Loucy (cell line): ENCODE results near the gene SDCCAG8.

Experiments
- EZH2phosphoT487 ChIP-seq: fragments of 200-600 bp; IDR thresholded peaks from 2 replicates; pipeline ENCODE4 v1.6.1; 2018; ENCODE audit warnings: antibody characterized with exemption, mild to moderate bottlenecking, moderate library complexity, borderline replicate concordance
- TF ChIP-seq, protein P1 (sequence below): fragments of 200-600 bp; sonication (generic); conservative IDR thresholded peaks from 2 replicates; pipeline ENCODE4 v1.5.1; 2014; ENCODE audit warnings: mild to moderate bottlenecking, antibody characterized with exemption, low read length

DNA sequence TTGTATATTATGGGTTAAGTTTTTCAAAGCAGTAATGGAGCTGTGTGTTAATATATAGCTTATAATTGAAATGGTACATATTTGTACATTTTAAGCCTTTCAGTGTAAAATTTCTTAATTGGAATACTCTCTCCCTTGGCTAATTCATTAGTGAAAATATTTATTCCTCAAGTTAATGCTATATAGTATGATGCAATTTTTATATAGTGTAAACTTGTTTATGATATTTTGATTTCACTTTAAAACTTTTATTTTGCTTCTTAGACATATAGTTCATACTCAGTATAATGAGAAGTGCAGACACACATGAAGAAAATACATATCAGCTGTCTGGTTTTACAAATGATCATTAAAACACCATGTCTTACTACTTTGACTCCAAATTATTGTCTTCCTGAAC is 140.6 kb downstream of the SDCCAG8 start:
- TF ChIP-seq, protein P1, sequence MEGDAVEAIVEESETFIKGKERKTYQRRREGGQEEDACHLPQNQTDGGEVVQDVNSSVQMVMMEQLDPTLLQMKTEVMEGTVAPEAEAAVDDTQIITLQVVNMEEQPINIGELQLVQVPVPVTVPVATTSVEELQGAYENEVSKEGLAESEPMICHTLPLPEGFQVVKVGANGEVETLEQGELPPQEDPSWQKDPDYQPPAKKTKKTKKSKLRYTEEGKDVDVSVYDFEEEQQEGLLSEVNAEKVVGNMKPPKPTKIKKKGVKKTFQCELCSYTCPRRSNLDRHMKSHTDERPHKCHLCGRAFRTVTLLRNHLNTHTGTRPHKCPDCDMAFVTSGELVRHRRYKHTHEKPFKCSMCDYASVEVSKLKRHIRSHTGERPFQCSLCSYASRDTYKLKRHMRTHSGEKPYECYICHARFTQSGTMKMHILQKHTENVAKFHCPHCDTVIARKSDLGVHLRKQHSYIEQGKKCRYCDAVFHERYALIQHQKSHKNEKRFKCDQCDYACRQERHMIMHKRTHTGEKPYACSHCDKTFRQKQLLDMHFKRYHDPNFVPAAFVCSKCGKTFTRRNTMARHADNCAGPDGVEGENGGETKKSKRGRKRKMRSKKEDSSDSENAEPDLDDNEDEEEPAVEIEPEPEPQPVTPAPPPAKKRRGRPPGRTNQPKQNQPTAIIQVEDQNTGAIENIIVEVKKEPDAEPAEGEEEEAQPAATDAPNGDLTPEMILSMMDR, result no peak
- TF ChIP-seq EZH2phosphoT487, result no peak
